HEK293T (cell line): ENCODE data around the gene PATE2.

Source experiments
- FOXK2 ChIP-seq: fragments of 450-650 bp; IDR thresholded peaks from 2 replicates; pipeline ENCODE4 v1.6.1; 2016; ENCODE audit warnings: mild to moderate bottlenecking
- HDGF ChIP-seq: fragments of 450-650 bp; IDR thresholded peaks from 2 replicates; pipeline ENCODE4 v1.6.1; 2017; ENCODE audit warnings: antibody characterized with exemption, borderline replicate concordance
- SP1 ChIP-seq: fragments of 450-650 bp; IDR thresholded peaks from 2 replicates; pipeline ENCODE4 v1.6.1; 2017
- SUZ12 ChIP-seq: fragments of 450-650 bp; IDR thresholded peaks from 2 replicates; pipeline ENCODE4 v1.6.1; 2016; ENCODE audit warnings: mild to moderate bottlenecking

- TF ChIP-seq SP1 (no peak), SUZ12 (no peak), HDGF (no peak), FOXK2 (no peak)
Observed at GRCh38 chr11:125773516-125773915, 5.1 kb downstream of the PATE2 start.
